Left colon (tissue), 2 donors: Measurements from ENCODE around the gene NKX3-2. TPM values are rescaled to one million over a fixed set of nuclear protein-coding genes. Genes with fewer than 3 reads are reported as not detected.

Source experiments
- ATAC-seq: fragments of 200-7000 bp; cut with Tn5 transposase; one replicate; pipeline ENCODE4 v1.9.1; 2020; ENCODE audit warnings: mild to moderate bottlenecking, moderate library complexity
- DNase-seq, 2 donors: peaks; one replicate each; pipeline ENCODE4 v3.0.0-alpha.2; 2020
- intact Hi-C, 2 donors: fragments of 100-400 bp; cut with DNase I in 1 of 2; cut with micrococcal nuclease in 1 of 2; formaldehyde crosslinking; loops; one replicate each; pipeline versions ENCODE4 v1.11.2 to v1.14.0; 2022; cut with DNase I, micrococcal nuclease
- total RNA-seq, 2 donors: library from RNA; stranded (reverse); fragmentation: NEBNext Ultra II Directional; extraction: Animal tissue kit (Norgen Biotek cat#: 25700); gene quantifications; one replicate each; pipeline ENCODE4 v1.2.1, GENCODE V29; 2021
- donor health status: DM: no; HTN: no; CAD: no.
- donor health status: DM: yes; HTN: yes; CAD: no.

NKX3-2 gene
- total RNA-seq, 2 donors from 2014 or later, result 0.09 to 2.5 TPM

DNA sequence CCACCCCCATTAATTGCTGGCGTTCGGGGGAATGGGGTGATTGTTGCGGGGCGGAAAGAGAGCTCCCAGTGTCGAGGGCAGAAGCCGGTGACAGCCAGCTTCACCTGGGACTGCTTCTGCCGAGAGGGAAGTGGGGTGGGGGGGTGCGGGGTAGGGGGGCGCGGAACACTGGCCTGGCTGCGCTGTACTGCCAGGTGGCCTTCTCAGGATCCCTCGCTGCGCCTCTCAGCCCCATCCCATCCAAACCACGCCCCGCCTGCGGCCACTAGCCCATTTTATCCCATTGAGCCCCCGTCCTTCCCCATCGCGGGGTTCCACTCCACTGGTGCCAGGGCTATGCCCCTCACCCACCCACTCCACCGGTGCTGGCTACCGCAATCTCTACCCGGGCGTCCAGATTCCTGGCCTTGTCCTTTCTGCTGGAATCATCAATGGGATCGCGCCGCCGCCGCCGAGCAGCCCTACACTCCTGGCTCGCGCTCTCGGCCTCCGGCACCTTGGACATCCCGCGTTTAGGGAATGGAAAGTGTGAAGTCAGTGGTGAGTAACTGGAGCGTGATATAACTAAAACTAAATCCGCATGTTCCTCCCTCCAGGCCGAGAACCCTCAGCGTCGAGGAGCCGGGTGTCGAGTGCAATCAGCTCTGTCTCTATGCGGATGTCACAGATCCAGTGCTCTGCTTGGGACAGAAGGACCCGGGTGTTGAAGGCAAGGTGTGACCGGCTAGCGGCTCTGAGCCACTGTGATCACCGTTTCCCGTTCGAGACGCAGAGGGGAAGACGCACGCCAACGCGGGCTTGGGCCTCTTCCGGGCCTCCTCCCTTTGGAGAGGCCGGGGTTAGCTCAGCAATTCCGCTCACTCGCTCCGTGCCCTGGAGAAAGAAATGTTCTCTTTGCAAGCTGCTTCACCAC is 20.5 kb downstream of the NKX3-2 start:
- DNase-seq (no peak), ATAC-seq (no peak)
- intact Hi-C loops, result no loop called here

DNA sequence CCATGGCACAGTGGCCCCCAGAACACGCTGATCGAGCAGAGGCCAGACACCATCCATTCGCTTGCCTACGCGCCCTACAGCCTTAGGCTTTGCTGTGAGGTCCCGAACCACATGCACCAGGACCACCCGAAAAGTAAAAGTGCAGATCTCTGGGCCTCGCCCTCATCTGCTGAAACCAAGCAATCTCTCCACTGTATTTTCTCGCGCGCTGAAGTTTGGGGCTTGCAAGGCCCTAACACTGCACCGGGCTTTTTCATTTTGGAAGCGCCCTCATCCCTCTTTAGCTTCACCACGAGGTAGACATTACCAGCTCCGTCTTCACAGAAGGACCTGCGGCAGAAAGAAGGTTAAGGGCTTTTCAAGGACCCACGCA is 21.2 kb downstream of the NKX3-2 start:
- ATAC-seq, result no peak
- no peak for DNase-seq
- intact Hi-C loops, result no loop called here

DNA sequence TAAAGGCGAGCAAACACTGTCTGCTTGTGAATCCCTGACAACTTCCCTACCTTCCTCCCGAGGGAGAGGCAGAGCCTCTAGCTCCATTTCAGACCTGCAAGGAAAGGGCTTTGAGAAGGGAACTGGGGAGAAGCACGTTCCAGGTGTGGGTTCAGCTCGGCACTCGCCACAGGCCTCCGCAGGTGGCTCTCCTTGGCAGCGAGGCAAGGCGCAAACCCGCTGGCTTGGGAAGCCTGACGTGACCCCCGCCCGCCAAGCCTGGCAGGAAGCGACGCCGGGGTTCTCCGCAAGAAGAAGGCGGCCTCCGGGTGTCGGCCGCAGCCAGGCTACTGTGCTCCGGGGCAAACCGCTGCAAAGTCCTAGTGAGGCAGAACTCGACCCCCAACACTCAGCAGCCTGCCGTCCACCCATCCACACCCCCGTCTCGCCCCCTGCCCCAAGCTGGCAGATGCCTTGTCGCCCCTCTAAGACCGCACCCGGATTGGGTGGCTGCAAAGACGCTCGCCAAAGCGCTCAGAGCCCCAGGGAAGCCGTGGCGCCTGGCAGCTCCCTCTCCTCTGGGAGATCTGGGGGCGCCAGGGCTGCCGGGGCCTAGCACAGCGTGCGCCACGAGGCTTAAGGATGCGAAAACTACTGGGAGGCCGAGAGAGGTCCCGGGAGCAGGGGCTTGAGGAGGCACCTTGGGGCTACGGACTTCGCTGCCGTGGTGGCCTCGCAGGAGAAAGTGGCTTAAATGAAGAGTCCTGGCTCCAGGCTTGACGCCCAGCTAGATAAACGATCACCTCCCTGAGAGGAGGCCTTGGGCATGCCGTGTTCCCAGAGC is 21.8 kb downstream of the NKX3-2 start:
- ATAC-seq (no peak), DNase-seq (no peak)
- intact Hi-C loops, result no loop called here

DNA sequence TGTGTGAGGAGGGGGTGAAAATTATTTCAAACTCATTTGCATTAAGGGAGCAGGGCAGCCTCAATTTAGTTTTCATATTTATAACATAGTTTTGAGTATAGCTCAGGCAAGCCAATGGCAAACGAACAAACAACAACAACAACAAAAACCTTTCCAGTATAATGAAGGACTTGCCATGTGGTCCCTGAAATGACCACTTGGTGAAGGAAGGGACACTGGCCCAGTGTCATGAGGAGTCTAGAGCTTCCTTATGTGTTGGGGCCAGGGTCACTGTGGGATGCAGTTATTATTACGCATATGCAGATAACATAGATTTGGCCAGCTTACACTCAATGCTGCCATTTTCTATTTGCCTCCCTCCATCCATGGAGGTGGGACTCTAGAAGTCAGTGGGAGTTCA is 23.3 kb downstream of the NKX3-2 start:
- intact Hi-C loops, result no loop called here
- DNase-seq, result no peak
- no peak for ATAC-seq

DNA sequence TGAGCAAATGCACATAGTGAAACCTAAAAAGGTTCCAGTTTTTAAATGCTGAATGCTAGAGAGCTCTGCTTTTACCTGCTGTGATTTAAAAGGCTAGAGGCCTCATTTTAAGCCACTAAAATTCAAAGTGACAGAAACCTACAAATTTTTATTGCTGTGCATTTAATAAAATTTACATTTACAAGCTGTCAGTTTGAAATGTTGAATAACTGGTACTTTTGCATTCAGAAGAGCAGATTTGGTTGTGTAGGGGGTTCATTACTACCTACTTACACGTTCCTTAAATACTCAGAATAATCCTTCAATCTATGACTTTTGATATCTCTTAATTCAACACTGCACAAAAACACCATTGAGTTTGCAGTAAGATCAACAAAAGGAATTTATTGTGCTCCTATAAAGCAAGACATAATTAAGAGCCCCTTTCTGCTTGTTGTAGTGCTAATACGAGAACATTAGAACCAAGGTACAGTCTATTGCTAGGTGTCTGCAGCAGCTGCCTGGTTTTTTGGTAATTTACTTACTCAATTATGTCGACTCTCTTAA is 27.9 kb downstream of the NKX3-2 start:
- intact Hi-C loops, result no loop called here
- no peak for ATAC-seq
- DNase-seq, result no peak

DNA sequence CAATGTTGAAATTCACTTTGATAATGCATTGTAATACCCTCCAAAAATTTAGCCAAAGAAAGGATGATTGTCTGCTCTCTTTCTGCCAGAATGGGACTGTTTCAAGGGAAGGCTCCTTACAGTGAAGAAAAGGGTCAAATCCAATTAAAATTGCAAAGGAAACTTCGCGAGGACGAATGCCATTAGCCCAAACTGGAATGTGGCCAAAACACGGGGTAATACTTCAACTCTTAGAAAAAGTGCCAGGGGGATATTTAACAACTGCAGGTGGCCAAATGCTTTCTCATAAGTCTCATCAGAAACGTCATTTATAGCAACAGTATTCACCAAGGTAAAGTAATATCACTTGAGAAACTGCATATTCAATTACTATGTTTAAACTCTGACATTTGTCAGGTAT is 29.0 kb downstream of the NKX3-2 start:
- ATAC-seq, result no peak
- no peak for DNase-seq
- intact Hi-C loops, result no loop called here

DNA sequence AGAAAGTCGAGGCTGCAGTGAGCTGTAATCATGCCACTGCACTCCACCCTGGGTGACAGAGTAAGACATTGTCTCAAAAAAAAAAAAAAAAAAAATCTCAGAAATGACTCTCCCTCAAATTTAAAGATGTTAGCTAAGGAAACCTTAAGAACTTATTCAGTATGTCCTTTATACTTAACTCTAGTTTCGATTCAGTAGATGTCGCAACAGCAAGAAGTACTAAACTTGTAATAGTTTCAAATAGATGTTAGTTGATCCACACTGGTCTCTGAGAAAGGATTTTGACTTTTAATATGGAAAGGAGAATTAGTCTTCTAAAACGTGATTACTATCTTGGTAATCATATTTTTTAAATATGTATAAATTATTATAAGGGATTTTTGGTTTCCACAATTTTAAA is 29.6 kb downstream of the NKX3-2 start:
- DNase-seq (no peak), ATAC-seq (no peak)
- intact Hi-C loops, result no loop called here

DNA sequence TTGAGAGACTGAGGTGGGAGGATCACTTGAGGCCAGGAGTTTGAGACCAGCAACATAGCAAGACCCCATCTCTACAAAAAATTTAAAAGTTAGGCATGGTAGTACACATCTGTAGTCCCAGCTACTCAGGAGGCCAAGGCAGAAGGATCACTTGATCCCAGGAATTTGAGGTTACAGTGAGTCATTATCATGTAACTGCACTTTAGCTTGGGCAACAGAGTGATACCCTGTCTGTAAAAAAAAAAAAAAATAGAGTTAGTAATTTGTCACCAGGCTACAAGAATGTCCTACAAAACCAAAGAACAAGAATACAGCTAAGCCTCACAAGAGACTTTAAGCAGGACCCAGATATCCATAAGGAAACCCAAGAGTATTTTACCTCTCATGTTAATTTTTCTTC is 33.2 kb downstream of the NKX3-2 start:
- no peak for DNase-seq
- no peak for ATAC-seq
- intact Hi-C loops, result no loop called here

DNA sequence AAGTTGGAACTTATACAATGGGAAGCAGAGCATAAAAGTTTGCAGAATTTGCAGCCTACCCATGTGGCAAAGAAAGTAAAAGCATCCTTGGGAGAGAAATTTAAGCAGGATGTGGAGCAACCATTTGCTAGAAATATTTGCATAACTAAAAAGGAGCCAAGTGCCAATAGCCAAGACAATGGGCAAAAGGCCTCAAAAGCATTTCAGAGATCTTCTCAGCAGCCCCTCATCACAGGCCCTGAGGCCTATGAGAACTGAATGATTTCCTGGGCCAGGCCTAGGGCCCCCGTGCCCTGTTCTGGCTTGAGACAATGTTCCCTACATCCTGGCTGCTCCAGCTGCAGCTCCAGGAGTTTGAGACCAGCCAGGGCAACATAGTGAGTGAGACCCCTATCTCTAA is 34.9 kb downstream of the NKX3-2 start:
- intact Hi-C loops, result no loop called here
- ATAC-seq (no peak), DNase-seq (no peak)

DNA sequence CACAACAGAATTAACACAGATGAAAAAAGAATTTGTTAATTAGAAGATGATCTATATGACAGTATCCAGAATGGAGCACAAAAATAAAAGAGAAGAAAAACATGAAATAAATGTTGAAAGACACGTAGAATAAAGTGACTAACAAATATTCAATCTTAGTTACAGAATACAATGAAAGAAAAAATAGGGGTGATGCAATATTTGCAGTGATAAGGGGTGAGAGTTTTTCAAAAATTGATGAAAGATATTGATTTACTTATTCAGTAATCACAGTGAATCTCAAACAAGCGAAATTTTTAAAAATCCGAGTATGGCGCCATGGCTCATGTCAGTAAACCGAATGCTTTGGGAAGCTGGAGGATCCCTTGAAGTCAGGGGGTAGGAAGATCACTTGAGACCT is 39.9 kb downstream of the NKX3-2 start:
- no peak for ATAC-seq
- intact Hi-C loops, result no loop called here
- DNase-seq, result no peak

DNA sequence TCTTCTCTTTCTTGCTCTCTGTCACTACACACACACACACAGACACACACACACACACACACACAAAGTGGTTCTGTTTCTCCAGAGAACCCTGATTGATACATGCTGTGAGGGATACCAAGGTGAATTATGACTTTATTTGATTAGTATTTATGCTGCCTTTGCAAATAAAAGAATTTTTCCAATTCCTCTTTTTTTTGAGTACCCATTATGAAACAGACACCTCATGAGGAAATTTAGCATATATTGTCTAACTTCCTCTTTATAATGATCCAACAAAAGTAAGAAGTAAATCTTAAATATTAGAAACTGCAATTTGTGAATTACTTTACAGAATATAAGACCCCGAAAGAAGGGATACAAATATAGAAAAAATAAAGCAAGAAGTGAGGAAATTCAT is 45.8 kb downstream of the NKX3-2 start:
- no peak for DNase-seq
- intact Hi-C loops, result no loop called here
- ATAC-seq, result no peak

DNA sequence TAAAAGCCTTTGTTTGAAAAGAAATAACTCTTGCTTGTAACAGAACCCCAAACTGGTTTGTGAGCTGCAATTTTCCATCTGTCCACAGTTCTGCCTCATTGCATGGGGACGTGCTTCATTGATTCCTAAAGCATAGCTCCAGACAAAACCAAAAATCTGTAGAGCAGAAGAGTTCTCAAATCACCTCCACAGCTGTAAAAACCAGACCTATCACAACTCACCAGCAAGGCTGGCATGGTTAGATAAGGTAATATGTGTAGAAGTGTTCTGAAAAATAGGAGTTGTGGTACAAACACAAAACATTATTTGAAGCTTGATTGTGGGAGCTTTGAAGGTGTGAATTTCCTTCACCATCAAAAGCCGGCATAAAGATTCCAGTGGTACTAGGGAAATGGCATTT is 47.7 kb downstream of the NKX3-2 start:
- ATAC-seq (no peak), DNase-seq (no peak)
- intact Hi-C loops, result no loop called here

DNA sequence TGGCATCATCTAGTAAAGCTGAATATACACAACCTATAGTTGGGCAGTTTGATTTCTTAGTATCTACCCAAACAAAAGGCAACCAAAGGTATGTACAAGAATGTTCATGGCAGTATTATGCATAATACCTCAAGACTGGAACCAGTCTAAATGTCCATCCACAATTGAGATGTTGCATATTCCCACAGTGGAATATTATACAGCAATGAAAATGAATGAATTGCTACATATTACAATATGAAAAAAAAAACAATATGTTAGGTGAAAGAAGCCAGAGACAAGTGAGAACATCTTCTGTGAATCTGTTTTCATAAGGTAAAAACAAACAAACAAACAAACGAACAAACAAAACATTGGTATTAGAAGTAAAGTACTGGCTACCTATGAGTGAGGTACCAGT is 48.6 kb downstream of the NKX3-2 start:
- ATAC-seq, result no peak
- intact Hi-C loops, result no loop called here
- no peak for DNase-seq

DNA sequence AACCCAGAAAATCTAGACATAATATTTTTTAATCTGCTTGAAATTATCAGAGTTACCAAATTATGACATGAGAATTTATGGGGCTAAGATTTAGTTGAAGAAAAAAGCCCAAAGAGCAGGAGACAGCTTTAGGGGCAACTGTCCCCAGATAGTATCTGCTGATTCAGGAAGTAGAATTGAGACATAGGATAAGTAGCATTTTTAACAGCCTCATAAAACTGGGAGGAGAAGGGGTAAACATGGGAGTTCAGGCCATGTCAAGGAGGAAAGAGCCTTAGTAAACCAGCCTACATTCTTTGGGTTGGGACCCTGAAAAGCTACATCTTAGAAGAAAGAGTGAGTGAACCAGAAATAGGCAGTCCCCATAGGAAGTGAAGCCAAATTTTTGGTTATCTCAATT is 50.5 kb downstream of the NKX3-2 start:
- ATAC-seq, result peak; percentile 84

DNA sequence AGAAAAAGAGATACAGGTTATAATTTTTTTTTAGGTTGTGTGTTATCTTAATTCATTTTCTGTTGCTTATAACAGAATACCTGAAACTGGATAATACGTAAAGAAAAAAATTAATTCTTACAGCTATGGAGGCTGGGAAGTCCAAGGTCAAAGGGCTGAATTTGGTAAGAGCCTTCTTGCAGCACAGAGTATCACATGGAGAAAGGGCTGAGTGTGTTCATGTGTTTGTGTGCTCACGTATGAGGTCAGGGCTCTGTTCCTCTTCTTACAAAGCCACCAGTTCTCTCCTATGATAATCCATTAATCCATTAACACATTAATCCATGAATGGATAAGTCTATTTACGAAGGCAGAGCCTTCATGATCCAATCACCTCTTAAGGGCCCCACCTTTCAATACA is 51.6 kb downstream of the NKX3-2 start:
- ATAC-seq, result no peak
- intact Hi-C loops, result no loop called here
- no peak for DNase-seq

More for the DNA sequence above, 50.5 kb downstream of the NKX3-2 start:
- DNase-seq, result no peak
- intact Hi-C loops, result no loop called here

Other genes starting within 250 kb of the NKX3-2 start
- gene RAB28, start 60.2 kb downstream of the NKX3-2 start, total RNA-seq, result 10 to 100 TPM; 13.2 to 15.8 TPM
- gene BOD1L1, start 83.2 kb upstream of the NKX3-2 start, total RNA-seq, result 10 to 100 TPM; 28.6 to 31.9 TPM